Gastrocnemius medialis (tissue), 4 donors: ENCODE data around the gene ANKRD49. TPM values are rescaled to one million over a fixed set of nuclear protein-coding genes. Genes with fewer than 3 reads are reported as not detected.

Source experiments
- ATAC-seq, 2 donors: fragments of 150-250 bp; one replicate each; pipeline ENCODE4 v1.9.1; 2016
- DNase-seq, 2 donors: peaks; one replicate each; pipeline ENCODE4 v3.0.0-alpha.2; 2019
- H3K27ac ChIP-seq, 4 donors: fragments of 200-600 bp; sonication (generic); 1 replicate in 1 of 4; 2 replicates in 3 of 4; pipeline ENCODE4 v1.5.1; 2016 to 2018; ENCODE audit warnings: mild to moderate bottlenecking in 2 of 4, moderate library complexity in 1 of 4
- H3K27me3 ChIP-seq, 3 donors: fragments of 200-600 bp; sonication (generic) in 2 of 3; 1 replicate in 1 of 3; 2 replicates in 2 of 3; pipeline versions ENCODE4 v1.5.1 to v1.6.0; 2016 to 2019; ENCODE audit warnings: mild to moderate bottlenecking in 1 of 3, moderate library complexity in 1 of 3
- H3K36me3 ChIP-seq, 2 donors: fragments of 200-600 bp; sonication (generic) in 1 of 2; one replicate each; pipeline ENCODE4 v1.5.1; 2017 to 2018
- H3K4me1 ChIP-seq, 2 donors: fragments of 200-600 bp; sonication (generic) in 1 of 2; one replicate each; pipeline ENCODE4 v1.5.1; 2016 to 2017; ENCODE audit warnings: mild to moderate bottlenecking in 2 of 2
- H3K4me3 ChIP-seq, 4 donors: fragments of 200-600 bp; sonication (generic) in 3 of 4; 1 replicate in 1 of 4; 2 replicates in 3 of 4; pipeline ENCODE4 v1.5.1; 2016 to 2019; ENCODE audit warnings: mild to moderate bottlenecking in 2 of 4
- H3K9me3 ChIP-seq, 3 donors: fragments of 200-600 bp; sonication (generic) in 2 of 3; 1 replicate in 1 of 3; 2 replicates in 2 of 3; pipeline ENCODE4 v1.5.1; 2016 to 2019
- POLR2A ChIP-seq, 2 donors: fragments of 450-650 bp; IDR thresholded peaks; one replicate each; pipeline ENCODE4 v1.6.1; 2017; ENCODE audit warnings: antibody characterized with exemption in 2 of 2, mild to moderate bottlenecking in 2 of 2, moderate library complexity in 2 of 2
- in situ Hi-C, 4 donors: fragments of 200-750 bp; cut with MboI; loops; one replicate each; pipeline versions ENCODE4 v1.15.0 to v1.8.0; 2017; ENCODE audit warnings: low sequenced_read_pairs in 4 of 4
- intact Hi-C: fragments of 100-400 bp; cut with DNase I; formaldehyde crosslinking; loops from one replicate; pipeline ENCODE4 v1.15.1; 2023; ENCODE audit warnings: low total_unique reads
- total RNA-seq, 4 donors: library from RNA; depleted of rRNA; stranded (reverse); fragments of >200 nt; gene quantifications; one replicate each; pipeline versions ENCODE4 v1.1.0 to v1.2.3, GENCODE V29; 2016
- TF ChIP-seq, protein P1 (sequence below), 5 experiments: fragments of 450-650 bp in 3 of 5; fragments of 200-600 bp in 2 of 5; sonication (generic) in 2 of 5; IDR thresholded peaks in 4 of 5; conservative IDR thresholded peaks in 1 of 5; 1 replicate in 4 of 5; 2 replicates in 1 of 5; pipeline ENCODE4 v1.5.1; 2016 to 2019; ENCODE audit warnings: antibody characterized with exemption in 5 of 5, mild to moderate bottlenecking in 3 of 5, moderate library complexity in 3 of 5

ANKRD49 gene
- total RNA-seq, 4 donors from 2014 or later: 9.0 to 21.1 (median 11.9) TPM

- intact Hi-C loops: no loop called here
- ATAC-seq: no peak
- H3K9me3 ChIP-seq: no peaks in the 10 kb centered on the region
- DNase-seq: no peak
- no peaks in the 10 kb centered on the region for H3K27me3 ChIP-seq
- H3K4me1 ChIP-seq: no peaks in the 10 kb centered on the region
- H3K36me3 ChIP-seq: peaks cover 0 to 12% of the 10 kb centered on the region in 2 donors
- no peak overlapping the region for H3K27ac ChIP-seq
- no peak for TF ChIP-seq POLR2A (IDR thresholded peaks at IDR 0.05)
- TF ChIP-seq, protein P1, sequence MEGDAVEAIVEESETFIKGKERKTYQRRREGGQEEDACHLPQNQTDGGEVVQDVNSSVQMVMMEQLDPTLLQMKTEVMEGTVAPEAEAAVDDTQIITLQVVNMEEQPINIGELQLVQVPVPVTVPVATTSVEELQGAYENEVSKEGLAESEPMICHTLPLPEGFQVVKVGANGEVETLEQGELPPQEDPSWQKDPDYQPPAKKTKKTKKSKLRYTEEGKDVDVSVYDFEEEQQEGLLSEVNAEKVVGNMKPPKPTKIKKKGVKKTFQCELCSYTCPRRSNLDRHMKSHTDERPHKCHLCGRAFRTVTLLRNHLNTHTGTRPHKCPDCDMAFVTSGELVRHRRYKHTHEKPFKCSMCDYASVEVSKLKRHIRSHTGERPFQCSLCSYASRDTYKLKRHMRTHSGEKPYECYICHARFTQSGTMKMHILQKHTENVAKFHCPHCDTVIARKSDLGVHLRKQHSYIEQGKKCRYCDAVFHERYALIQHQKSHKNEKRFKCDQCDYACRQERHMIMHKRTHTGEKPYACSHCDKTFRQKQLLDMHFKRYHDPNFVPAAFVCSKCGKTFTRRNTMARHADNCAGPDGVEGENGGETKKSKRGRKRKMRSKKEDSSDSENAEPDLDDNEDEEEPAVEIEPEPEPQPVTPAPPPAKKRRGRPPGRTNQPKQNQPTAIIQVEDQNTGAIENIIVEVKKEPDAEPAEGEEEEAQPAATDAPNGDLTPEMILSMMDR (IDR thresholded peaks at IDR 0.05 in 4 of 5, conservative IDR thresholded peaks at IDR 0.05 in 1 of 5): no peak
- H3K4me3 ChIP-seq: no peak overlapping the region
- in situ Hi-C loops: no loop called here
These were observed 36.4 kb upstream of the ANKRD49 start for GRCh38 chr11:94457118-94458029.

GRCh38 chr11:94459576-94459975 lies 34.2 kb upstream of the ANKRD49 start:
- no peak for DNase-seq
- H3K4me3 ChIP-seq: no peak overlapping the region
- no peak for ATAC-seq
- no peaks in the 10 kb centered on the region for H3K9me3 ChIP-seq
- no peaks in the 10 kb centered on the region for H3K27me3 ChIP-seq
- TF ChIP-seq, protein P1 (IDR thresholded peaks at IDR 0.05 in 4 of 5, conservative IDR thresholded peaks at IDR 0.05 in 1 of 5): no peak
- TF ChIP-seq POLR2A (IDR thresholded peaks at IDR 0.05): no peak
- intact Hi-C loops: no loop called here
- in situ Hi-C loops: no loop called here
- H3K27ac ChIP-seq: no peak overlapping the region
- no peaks in the 10 kb centered on the region for H3K4me1 ChIP-seq
- H3K36me3 ChIP-seq: peaks cover 0 to 15% of the 10 kb centered on the region in 2 donors

- H3K27me3 ChIP-seq: no peaks in the 10 kb centered on the region
- DNase-seq: no peak
- no peaks in the 10 kb centered on the region for H3K4me1 ChIP-seq
- no peak overlapping the region for H3K4me3 ChIP-seq
- in situ Hi-C loops (no loop called here), intact Hi-C loops (no loop called here)
- no peak overlapping the region for H3K27ac ChIP-seq
- TF ChIP-seq, protein P1 (IDR thresholded peaks at IDR 0.05 in 4 of 5, conservative IDR thresholded peaks at IDR 0.05 in 1 of 5): no peak
- no peak for TF ChIP-seq POLR2A (IDR thresholded peaks at IDR 0.05)
- no peak for ATAC-seq
- no peaks in the 10 kb centered on the region for H3K9me3 ChIP-seq
- peaks cover 0 to 24% of the 10 kb centered on the region in 2 donors for H3K36me3 ChIP-seq
These were observed 24.4 kb upstream of the ANKRD49 start for GRCh38 chr11:94469416-94469815.

DNA sequence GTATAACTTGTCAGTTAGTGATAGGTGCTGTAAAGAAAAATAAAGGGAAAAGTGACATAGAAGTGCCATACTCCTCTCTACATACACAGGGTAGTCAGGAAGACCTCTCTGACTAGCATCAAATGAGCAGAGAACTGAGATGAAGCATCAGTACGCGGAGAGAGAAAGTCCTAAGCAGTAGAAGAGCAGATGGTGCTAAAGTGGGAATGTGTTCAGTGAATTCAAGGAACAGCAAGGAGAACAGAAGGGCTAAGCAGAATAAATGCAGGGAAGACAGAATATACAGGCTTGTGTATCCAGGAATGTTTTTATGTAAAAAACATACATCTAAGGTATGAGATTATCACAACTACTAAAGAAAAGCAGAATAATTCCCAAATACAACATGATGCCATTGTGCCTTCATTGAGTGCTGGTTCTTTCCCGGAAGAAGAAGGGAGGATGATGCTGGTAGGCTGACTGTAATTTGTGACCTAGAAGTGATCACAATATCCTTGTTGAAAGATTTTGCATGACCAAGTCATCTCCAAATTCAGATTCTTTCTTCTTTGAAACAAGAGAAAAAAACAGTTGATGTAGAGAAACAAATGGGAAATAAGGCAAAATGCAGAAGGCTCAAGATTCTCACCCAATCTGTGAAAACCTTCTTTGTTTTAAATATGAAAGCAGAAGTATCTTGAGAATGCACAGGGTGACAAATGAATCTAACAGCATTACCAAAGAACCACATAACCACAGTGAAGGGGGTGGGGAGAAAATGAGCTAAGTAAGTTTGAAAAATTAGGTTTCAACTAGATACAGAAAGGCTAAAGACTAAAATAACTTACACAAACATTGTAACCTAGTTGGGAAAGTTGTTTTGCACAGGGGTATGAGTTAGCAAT lies 20.6 kb upstream of the ANKRD49 start:
- TF ChIP-seq, protein P1 (IDR thresholded peaks at IDR 0.05 in 4 of 5, conservative IDR thresholded peaks at IDR 0.05 in 1 of 5): no peak
- TF ChIP-seq POLR2A (IDR thresholded peaks at IDR 0.05): no peak
- in situ Hi-C loops (no loop called here), intact Hi-C loops (no loop called here)
- Histone ChIP-seq H3K4me3 (no peak overlapping the region), H3K27ac (no peak overlapping the region), H3K36me3 (peaks cover 0 to 15% of the 10 kb centered on the region in 2 donors), H3K27me3 (no peaks in the 10 kb centered on the region), H3K9me3 (no peaks in the 10 kb centered on the region), H3K4me1 (no peaks in the 10 kb centered on the region)
- DNase-seq (no peak), ATAC-seq (no peak)
